Measurements from ENCODE around the gene FBRS. TPM values are rescaled to one million over a fixed set of nuclear protein-coding genes. Genes with fewer than 3 reads are reported as not detected.

FBRS gene
- total RNA-seq, 1 experiment from 2014 or later: 16.8 TPM

- H3K23ac ChIP-seq (ENCODE audit: insufficient read length, low read depth, low read length): no peak overlapping the region
- H3K18ac ChIP-seq (ENCODE audit: insufficient read length, low read depth, low read length): no peak overlapping the region
- no peak overlapping the region for H3K9ac ChIP-seq (ENCODE audit: extremely low read depth, insufficient read length, low read length)
- H2BK12ac ChIP-seq (ENCODE audit: insufficient read length, low read depth, low read length): no peak overlapping the region
- H3K79me2 ChIP-seq (ENCODE audit: insufficient read depth, low read length): no peaks in the 10 kb centered on the region
- Mint-ChIP-seq H3K36me3 (ENCODE audit: insufficient read depth in 1 of 3, low read depth in 3 of 3) (peaks cover 24 to 64% (median 59%) of the 10 kb centered on the region in 3 experiments), H3K4me3 (no peak overlapping the region), H3K27me3 (ENCODE audit: low read depth) (peaks cover 75% of the 10 kb centered on the region), H3K9me3 (no peaks in the 10 kb centered on the region), H3K4me1 (peaks cover 0 to 6% of the 10 kb centered on the region in 2 experiments; a peak in 1 of 4 replicates), H3K27ac (no peak overlapping the region)
- H3K79me1 ChIP-seq (ENCODE audit: insufficient read depth, low read depth, low read length, poor library complexity, severe bottlenecking): no peaks in the 10 kb centered on the region
- H3K23me2 ChIP-seq (ENCODE audit: insufficient read length, low read depth, low read length, poor library complexity, severe bottlenecking): no peaks in the 10 kb centered on the region
- H3K4ac ChIP-seq (ENCODE audit: low read depth, low read length): no peak overlapping the region
- no peaks in the 10 kb centered on the region for H3K4me1 ChIP-seq (ENCODE audit: insufficient read depth, low read length)
- H3K9me3 ChIP-seq (ENCODE audit: control insufficient read depth, low read depth, low read length): no peaks in the 10 kb centered on the region
- no peak overlapping the region for H4K5ac ChIP-seq (ENCODE audit: insufficient read length, low read depth, low read length)
- no peak overlapping the region for H2BK5ac ChIP-seq (ENCODE audit: insufficient read length, low read length)
- TF ChIP-seq CTCF (conservative IDR thresholded peaks at IDR 0.05): no peak
- H4K8ac ChIP-seq (replicated peaks; ENCODE audit: insufficient read length, low read depth, low read length): no peak overlapping the region
- no peak overlapping the region for H3K14ac ChIP-seq (ENCODE audit: insufficient read depth, low read length)
- H4K91ac ChIP-seq (ENCODE audit: insufficient read length, low read depth, low read length): no peak overlapping the region
- no peak overlapping the region for H2BK20ac ChIP-seq (ENCODE audit: low read depth, low read length, poor library complexity, severe bottlenecking)
- H3K27ac ChIP-seq (ENCODE audit: insufficient read length, low read depth, low read length): no peak overlapping the region
- H2AFZ ChIP-seq (ENCODE audit: low read length): no peak overlapping the region
- H2BK15ac ChIP-seq (ENCODE audit: low read depth, low read length): no peak overlapping the region
- H4K20me1 ChIP-seq (ENCODE audit: control insufficient read depth, insufficient read depth, insufficient read length): no peaks in the 10 kb centered on the region
- H2AK5ac ChIP-seq (ENCODE audit: insufficient read length, low read length): no peak overlapping the region
- H3K27me3 ChIP-seq (ENCODE audit: insufficient read depth, low read length): peaks cover 15% of the 10 kb centered on the region; the same call in 1 of the 2 replicates
- DNase-seq: no peak
- no peak overlapping the region for H3K56ac ChIP-seq (ENCODE audit: insufficient read length, low read depth, low read length)
- H3K4me2 ChIP-seq (ENCODE audit: insufficient read depth, insufficient read length, low read length): no peak overlapping the region
- no CpG with 5 or more reads among the region's 8 CpGs for WGBS (ENCODE audit: extremely low coverage, insufficient read length, low lambda C conversion rate)
- H3T11ph ChIP-seq (ENCODE audit: low read length): no peak overlapping the region
- H2BK120ac ChIP-seq (ENCODE audit: low read depth, low read length, poor library complexity, severe bottlenecking): no peak overlapping the region
Observed at GRCh38 chr16:30663038-30663437, 4.8 kb downstream of the FBRS start.

Measured in H9 (cell line).